HepG2 (cell line): ENCODE results near the gene PRR11. TPM values are rescaled to one million over a fixed set of nuclear protein-coding genes. Genes with fewer than 3 reads are reported as not detected.

Source experiments
- ARID2 ChIP-seq: sonication (generic); formaldehyde crosslinking; IDR thresholded peaks from 2 replicates; pipeline ENCODE4 v1.8.1; 2022; ENCODE audit warnings: mild to moderate bottlenecking, missing genetic modification reagents, borderline replicate concordance
- ATF7 ChIP-seq, 2 experiments: fragments of 450-650 bp in 1 of 2; sonication (generic) in 1 of 2; formaldehyde crosslinking in 1 of 2; IDR thresholded peaks; 2 replicates each; pipeline versions ENCODE4 v1.4.0 to v1.6.1; 2016 to 2020; ENCODE audit warnings: antibody characterized with exemption in 1 of 2, mild to moderate bottlenecking in 1 of 2, missing genetic modification reagents in 1 of 2
- CC2D1A ChIP-seq: sonication (generic); formaldehyde crosslinking; IDR thresholded peaks from 2 replicates; pipeline ENCODE4 v1.8.1; 2023; ENCODE audit warnings: mild to moderate bottlenecking, missing genetic modification reagents
- FOSL1 ChIP-seq: sonication (generic); formaldehyde crosslinking; IDR thresholded peaks from 2 replicates; pipeline ENCODE4 v1.9.0; 2021; ENCODE audit warnings: missing genetic modification reagents, borderline replicate concordance
- HNRNPK ChIP-seq: fragments of 200-400 bp; formaldehyde crosslinking; IDR thresholded peaks from 2 replicates; pipeline ENCODE4 v1.6.1; 2018; ENCODE audit warnings: low read length, low read depth, moderate library complexity, mild to moderate bottlenecking; ENCODE audit not compliant: poor library complexity, severe bottlenecking
- NCOA1 ChIP-seq: sonication (generic); formaldehyde crosslinking; IDR thresholded peaks from 2 replicates; pipeline ENCODE4 v1.9.0; 2021; ENCODE audit warnings: missing genetic modification reagents
- NCOA2 ChIP-seq: sonication (generic); formaldehyde crosslinking; IDR thresholded peaks from 2 replicates; pipeline ENCODE4 v1.8.0; 2022; ENCODE audit warnings: inconsistent platforms
- POGZ ChIP-seq: sonication (generic); formaldehyde crosslinking; IDR thresholded peaks from 2 replicates; pipeline ENCODE4 v1.4.0; 2020; ENCODE audit warnings: mild to moderate bottlenecking, missing genetic modification reagents
- RAD21 ChIP-seq: fragments of 450-650 bp; formaldehyde crosslinking; IDR thresholded peaks from 2 replicates; pipeline ENCODE4 v1.5.0; 2020; ENCODE audit warnings: mild to moderate bottlenecking
- RFXAP ChIP-seq: sonication (generic); formaldehyde crosslinking; IDR thresholded peaks from 2 replicates; pipeline ENCODE4 v1.4.0; 2020; ENCODE audit warnings: missing genetic modification reagents, borderline replicate concordance
- SIX4 ChIP-seq: sonication (generic); formaldehyde crosslinking; IDR thresholded peaks from 2 replicates; pipeline ENCODE4 v1.4.0; 2020; ENCODE audit warnings: missing genetic modification reagents
- SNAI1 ChIP-seq: sonication (generic); formaldehyde crosslinking; IDR thresholded peaks from 2 replicates; pipeline ENCODE4 v1.5.0; 2020; ENCODE audit warnings: mild to moderate bottlenecking, missing genetic modification reagents, borderline replicate concordance
- SP2 ChIP-seq: sonication (generic); formaldehyde crosslinking; IDR thresholded peaks from 2 replicates; pipeline ENCODE4 v1.5.1; 2020; ENCODE audit warnings: mild to moderate bottlenecking, missing genetic modification reagents
- STAT5B ChIP-seq: sonication (generic); formaldehyde crosslinking; IDR thresholded peaks from 2 replicates; pipeline ENCODE4 v1.4.0; 2020; ENCODE audit warnings: missing genetic modification reagents
- SYNCRIP ChIP-seq: fragments of 200-400 bp; formaldehyde crosslinking; IDR thresholded peaks from 2 replicates; pipeline ENCODE4 v1.6.1; 2018; ENCODE audit warnings: mild to moderate bottlenecking, low read depth, low read length; ENCODE audit not compliant: insufficient read depth
- ZBTB10 ChIP-seq: sonication (generic); formaldehyde crosslinking; IDR thresholded peaks from 2 replicates; pipeline ENCODE4 v1.4.0; 2020; ENCODE audit warnings: missing genetic modification reagents, borderline replicate concordance
- ZNF44 ChIP-seq: sonication (generic); formaldehyde crosslinking; IDR thresholded peaks from 2 replicates; pipeline ENCODE4 v1.5.1; 2020; ENCODE audit warnings: mild to moderate bottlenecking, missing genetic modification reagents
- ZNF446 ChIP-seq: sonication (generic); formaldehyde crosslinking; IDR thresholded peaks from 2 replicates; pipeline ENCODE4 v1.5.0; 2020; ENCODE audit warnings: mild to moderate bottlenecking, missing genetic modification reagents
- ZNF468 ChIP-seq: sonication (generic); formaldehyde crosslinking; IDR thresholded peaks from 2 replicates; pipeline ENCODE4 v1.8.0; 2022; ENCODE audit warnings: mild to moderate bottlenecking, moderate library complexity, missing genetic modification reagents
- ZNF598 ChIP-seq: sonication (generic); formaldehyde crosslinking; IDR thresholded peaks from 2 replicates; pipeline ENCODE4 v1.5.1; 2020; ENCODE audit warnings: mild to moderate bottlenecking, missing genetic modification reagents, borderline replicate concordance
- ZNF713 ChIP-seq: sonication (generic); formaldehyde crosslinking; IDR thresholded peaks from 2 replicates; pipeline ENCODE4 v1.4.0; 2020; ENCODE audit warnings: mild to moderate bottlenecking, missing genetic modification reagents
- polyA plus RNA-seq, 8 experiments: library from polyadenylated mRNA; depleted of rRNA in 3 of 8; stranded (reverse) in 7 of 8; unstranded in 1 of 8; fragments of >200 nt; fragmentation: Illumina TruSeq in 4 of 8; extraction: Trizol in 4 of 8; gene quantifications; 2 replicates each; pipeline versions ENCODE4 v1.2.1 to v1.2.3, GENCODE V29; 2011 to 2016; ENCODE audit warnings: low read depth in 4 of 8, missing spikeins in 1 of 8, mixed read lengths in 1 of 8; ENCODE audit not compliant: insufficient read depth in 1 of 8
- total RNA-seq, 5 experiments: library from RNA; depleted of rRNA; stranded (reverse); fragments of >200 nt; fragmentation: Illumina TruSeq; extraction: Trizol; gene quantifications; 2 replicates each; pipeline ENCODE4 v1.2.3, GENCODE V29; 2016; ENCODE audit warnings: low read depth in 1 of 5
- TF ChIP-seq, protein P1 (sequence below), 2 experiments: sonication (generic) in 1 of 2; formaldehyde crosslinking in 1 of 2; IDR thresholded peaks; 2 replicates each; pipeline versions ENCODE4 v1.4.0 to v1.6.1; 2016 to 2020; ENCODE audit warnings: borderline replicate concordance in 1 of 2, low read depth in 1 of 2, mild to moderate bottlenecking in 1 of 2, missing genetic modification reagents in 1 of 2

Gene PRR11
- total and polyA plus RNA-seq, 2 of the 13 experiments (the other 11 are each of a cell fraction or from before 2014, with no cell fraction given) = 35.7 to 39.2 TPM

- TF ChIP-seq, protein P1, sequence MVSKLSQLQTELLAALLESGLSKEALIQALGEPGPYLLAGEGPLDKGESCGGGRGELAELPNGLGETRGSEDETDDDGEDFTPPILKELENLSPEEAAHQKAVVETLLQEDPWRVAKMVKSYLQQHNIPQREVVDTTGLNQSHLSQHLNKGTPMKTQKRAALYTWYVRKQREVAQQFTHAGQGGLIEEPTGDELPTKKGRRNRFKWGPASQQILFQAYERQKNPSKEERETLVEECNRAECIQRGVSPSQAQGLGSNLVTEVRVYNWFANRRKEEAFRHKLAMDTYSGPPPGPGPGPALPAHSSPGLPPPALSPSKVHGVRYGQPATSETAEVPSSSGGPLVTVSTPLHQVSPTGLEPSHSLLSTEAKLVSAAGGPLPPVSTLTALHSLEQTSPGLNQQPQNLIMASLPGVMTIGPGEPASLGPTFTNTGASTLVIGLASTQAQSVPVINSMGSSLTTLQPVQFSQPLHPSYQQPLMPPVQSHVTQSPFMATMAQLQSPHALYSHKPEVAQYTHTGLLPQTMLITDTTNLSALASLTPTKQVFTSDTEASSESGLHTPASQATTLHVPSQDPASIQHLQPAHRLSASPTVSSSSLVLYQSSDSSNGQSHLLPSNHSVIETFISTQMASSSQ (IDR thresholded peaks at IDR 0.05; ENCODE audit: low read depth) = no peak
- TF ChIP-seq, protein P1 (CRISPR knock-in tag; IDR thresholded peaks at IDR 0.05; ENCODE audit: borderline replicate concordance) = peak; percentile 67; the same call in 1 of the 2 replicates
- TF ChIP-seq NCOA1 = 0 out of 2 replicates have a peak, but pooled peaks have one; percentile 12
- TF ChIP-seq RAD21 (CRISPR knock-in tag) = peak; percentile 96
- peak; percentile 57; the same call in 1 of the 2 replicates for TF ChIP-seq SNAI1 (CRISPR knock-in tag)
- TF ChIP-seq NCOA2 = 0 out of 2 replicates have a peak, but pooled peaks have one; percentile 8
- TF ChIP-seq CC2D1A (CRISPR knock-in tag) = peak; percentile 94
- TF ChIP-seq ZNF713 (CRISPR knock-in tag) = no peak
- no peak for TF ChIP-seq FOSL1
- TF ChIP-seq HNRNPK = no peak
- TF ChIP-seq ZBTB10 (CRISPR knock-in tag) = peak; percentile 73; the same call in 1 of the 2 replicates
- peak; percentile 89 for TF ChIP-seq RFXAP (CRISPR knock-in tag)
- 0 out of 2 replicates have a peak, but pooled peaks have one; percentile 4 for TF ChIP-seq ZNF44 (CRISPR knock-in tag)
- no peak for TF ChIP-seq STAT5B (CRISPR knock-in tag)
- 0 out of 2 replicates have a peak, but pooled peaks have one; percentile 52 for TF ChIP-seq ARID2 (CRISPR knock-in tag)
- no peak for TF ChIP-seq ATF7 (IDR thresholded peaks at IDR 0.05)
- no peak; the same call in 1 of the 2 replicates for TF ChIP-seq ATF7 (CRISPR knock-in tag; IDR thresholded peaks at IDR 0.05)
- no peak for TF ChIP-seq SIX4
- TF ChIP-seq ZNF598 (CRISPR knock-in tag) = no peak
- TF ChIP-seq ZNF446 (CRISPR knock-in tag) = no peak
- TF ChIP-seq SYNCRIP = no peak
- no peak; the same call in 1 of the 2 replicates for TF ChIP-seq ZNF468 (CRISPR knock-in tag)
- TF ChIP-seq SP2 (CRISPR knock-in tag) = peak; percentile 14; the same call in 1 of the 2 replicates
- TF ChIP-seq POGZ (CRISPR knock-in tag) = peak; percentile 78
These were observed 65.0 kb downstream of the PRR11 start, which contains the start of gene GDPD1 (continued) for GRCh38 chr17:59220328-59221158.
